GM21360 (cell line): ENCODE results near the gene S100Z.
"Not testable (repeated sequence)": the region's sequence is repeated elsewhere in the genome, so short reads cannot be mapped to it uniquely, and the experiment has no call there.

ENCODE experiments used
- ATAC-seq: cut with Tn5 transposase; IDR thresholded peaks from one replicate; pipeline ENCODE4 v1.9.1; 2021; ENCODE audit warnings: mild to moderate bottlenecking, moderate library complexity; ENCODE audit not compliant: unreplicated experiment

The S100Z gene

DNA sequence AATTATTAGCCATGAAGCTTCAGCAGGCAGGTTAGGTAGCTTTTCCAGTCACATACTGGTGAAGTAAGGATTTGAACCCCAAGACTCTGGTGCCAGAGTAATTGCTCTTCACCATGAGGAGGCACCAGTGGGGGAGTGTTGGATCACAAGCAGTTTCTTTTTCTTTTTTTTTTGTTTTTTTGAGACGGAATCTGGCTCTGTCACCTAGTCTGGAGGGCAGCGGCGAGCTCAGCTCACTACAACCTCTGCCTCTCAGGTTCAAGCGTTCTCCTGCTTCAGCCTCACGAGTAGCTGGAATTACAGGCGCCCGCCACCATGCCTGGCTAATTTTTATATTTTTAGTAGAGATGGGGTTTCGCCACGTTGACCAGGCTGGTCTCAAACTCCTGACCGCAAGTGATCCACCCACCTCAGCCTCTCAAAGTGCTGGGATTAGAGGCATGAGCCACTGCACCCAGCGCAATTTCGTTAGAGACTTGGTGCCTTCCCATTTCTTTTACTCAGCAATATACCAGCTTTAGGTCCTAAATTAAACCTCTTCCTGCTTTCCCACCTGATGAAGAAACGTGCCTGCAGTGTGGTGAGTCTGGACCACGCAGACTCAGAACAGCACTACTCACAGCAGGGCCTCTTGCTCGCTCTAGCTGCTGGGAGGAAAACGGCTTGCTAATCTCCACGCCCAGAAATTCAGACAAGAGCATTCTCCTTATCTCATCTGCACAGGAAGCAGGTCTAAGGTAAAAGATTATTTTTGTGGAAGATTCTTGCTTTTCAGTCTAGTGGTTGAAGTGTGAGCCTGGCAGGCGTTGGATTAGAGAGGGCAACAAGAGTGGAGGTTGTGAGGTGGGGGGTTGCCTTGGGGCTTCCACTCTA is at the start of gene S100Z:
S100Z (plus strand) TSS at position 596 of the 873 bp plus-strand sequence. CDS start 25,346 bp downstream, outside the sequence.
- ATAC-seq, result no peak

DNA sequence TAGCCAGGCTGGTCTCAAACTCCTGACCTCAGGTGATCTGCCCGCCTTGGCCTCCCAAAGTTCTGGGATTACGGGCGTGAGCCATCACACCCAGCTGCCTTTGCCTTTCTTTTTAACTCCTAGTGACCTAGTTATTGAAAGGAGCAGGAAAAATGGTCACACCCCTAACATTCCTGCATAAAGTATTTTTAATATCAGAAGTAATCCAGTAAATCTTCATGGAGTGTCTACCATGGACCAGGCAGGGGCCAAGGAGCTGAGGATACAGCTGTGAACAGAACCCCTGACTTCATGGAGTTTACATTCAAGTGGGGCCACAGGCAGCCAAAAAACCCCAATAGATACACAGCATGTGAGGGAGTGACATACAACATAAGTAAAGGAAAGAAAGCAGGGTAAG is 49.2 kb upstream of the S100Z start:
- no peak for ATAC-seq

DNA sequence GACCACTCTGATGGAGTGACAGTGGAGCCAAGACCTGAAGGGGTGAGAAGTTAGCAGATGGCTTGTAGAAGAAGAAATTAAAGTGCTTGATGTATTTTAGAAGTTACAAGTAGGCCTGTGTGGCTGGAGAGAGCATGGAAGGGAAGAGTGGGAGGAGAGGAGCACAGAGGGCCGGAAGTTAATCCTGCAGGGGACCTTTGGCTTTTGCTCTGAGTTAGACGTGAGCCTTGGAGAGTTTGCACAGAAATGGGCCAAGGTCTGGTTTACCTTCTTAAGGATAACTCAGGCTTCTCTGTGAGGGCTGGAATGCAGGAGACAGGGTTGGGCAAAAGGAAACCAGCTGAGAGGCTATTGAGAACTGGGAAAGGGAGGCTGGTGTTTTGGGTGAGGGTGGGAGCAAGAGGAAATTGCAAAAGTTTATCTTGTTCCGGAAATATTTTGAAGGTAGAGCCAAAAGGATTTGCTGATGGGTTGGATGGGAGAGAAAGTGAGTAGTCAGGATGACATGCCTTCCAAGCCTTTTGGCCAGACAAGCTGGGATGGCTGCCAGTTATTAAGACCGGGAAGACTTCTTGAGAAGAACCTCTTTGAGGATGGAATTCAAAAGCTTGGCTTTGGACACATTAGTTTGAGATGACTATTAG is 48.5 kb upstream of the S100Z start:
- ATAC-seq, result no peak

DNA sequence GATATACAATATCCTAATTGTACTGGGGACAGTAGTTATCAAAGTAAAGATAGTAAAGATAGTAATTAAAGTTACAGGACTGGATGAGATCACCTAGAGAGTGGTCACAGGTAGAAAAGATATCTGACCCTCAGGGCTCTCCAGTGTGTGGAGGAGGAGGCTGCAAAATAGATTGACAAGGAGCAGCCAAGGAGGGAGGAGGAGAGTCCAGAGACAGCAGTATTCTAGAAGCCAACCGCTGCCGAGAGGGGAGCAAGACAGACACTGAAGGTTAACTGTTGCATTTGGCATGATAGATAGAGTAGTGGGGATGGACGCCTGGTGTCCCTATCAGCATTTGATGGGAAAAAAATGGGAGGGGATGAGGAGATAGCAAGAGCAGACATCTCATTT is 48.0 kb upstream of the S100Z start:
- no peak for ATAC-seq

DNA sequence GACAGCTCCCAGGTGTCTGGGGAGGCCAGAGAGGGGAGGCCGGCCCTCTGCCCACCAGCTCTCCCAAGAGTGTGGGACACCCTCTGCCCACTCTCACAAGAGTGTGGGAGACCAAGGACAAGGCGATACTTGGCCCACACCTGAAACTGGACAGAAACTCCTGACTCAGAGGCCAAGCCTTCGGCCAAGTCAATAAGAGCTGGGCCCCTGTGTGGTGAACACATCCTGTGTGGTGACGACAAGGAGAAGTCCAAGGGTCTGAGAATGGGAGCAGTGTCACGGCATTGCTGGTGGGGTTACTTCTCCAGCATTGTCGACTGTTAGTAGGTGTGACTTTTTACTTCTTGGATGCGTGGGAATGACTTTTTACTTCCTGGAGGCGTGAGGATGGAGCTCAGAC is 45.5 kb upstream of the S100Z start:
- no peak for ATAC-seq

DNA sequence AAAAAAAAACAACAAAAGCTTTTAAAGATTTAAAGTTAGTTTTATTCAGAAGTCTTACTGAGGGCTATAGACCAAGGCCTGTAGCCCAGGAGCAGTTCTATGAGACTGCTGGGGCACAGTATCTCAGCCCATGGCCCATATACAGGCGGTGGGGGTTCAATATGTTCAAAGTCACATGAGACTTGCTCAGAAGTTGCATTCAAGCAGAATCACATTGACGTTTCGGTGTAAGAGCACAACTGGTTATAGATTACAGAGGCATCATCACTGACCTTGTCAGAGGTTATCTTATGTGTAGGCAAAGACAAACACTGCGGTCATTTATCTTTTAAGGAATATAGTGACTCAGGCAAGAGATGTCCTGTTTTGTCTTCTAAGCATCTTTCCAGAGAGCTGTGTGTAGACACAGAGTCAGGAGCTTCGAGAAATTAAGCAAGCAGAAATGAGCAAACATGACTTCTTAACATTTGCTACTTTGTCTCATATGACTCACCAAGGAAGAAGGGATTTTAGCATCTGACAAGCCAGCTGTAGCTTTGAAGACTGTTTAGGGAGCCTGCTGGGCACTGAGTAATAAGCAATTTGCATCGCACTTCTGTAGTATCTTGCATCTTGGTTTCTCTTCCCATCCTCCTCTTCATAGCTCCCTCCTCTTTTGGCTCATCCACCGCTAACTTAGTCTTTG is 43.9 kb upstream of the S100Z start:
- ATAC-seq, result no peak

DNA sequence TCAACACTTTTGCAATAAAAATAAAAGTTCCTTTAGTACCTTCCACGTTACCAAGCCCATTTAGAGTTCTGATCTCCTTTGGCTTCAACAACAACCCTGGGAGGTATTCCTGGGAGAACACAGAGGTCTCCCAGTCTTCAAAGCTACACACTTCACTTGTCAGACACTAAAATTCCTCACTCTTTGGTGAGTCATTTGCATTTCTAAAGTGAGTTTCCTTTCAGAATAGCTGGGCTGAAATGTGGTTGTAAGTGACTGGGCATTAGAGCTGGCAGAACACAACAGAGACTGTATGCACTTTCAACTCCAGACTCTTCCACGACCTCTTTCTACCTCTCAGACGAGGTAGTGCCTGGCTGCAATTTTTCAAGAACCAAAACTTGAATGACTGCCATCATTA is 42.5 kb upstream of the S100Z start:
- no peak for ATAC-seq

DNA sequence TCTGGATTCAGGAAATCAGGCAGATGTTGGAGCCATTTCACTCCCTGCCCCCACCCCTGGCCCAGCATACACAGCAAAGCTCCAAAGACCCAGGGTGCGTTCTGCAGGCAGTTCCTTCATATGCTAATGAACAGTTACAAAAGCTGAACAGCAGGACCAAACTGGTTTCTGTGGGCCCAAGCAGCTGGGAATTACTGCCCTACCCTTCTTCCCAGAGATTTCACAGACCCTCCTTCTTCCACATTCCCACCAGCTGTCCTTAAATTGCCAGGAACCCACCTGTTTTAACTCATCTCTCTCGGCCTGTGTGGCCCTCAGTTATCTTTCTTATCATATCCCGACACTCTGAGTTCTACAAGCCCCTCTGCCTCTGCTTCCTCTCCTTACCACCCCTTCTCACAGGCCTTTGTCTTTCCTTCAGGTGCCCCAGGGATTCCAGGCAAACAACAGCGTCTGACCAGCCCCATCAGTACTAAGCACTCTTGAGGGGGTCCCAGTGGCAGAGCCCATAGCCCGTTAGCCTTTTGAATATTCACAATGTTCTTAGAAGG is 41.6 kb upstream of the S100Z start:
- no peak for ATAC-seq

DNA sequence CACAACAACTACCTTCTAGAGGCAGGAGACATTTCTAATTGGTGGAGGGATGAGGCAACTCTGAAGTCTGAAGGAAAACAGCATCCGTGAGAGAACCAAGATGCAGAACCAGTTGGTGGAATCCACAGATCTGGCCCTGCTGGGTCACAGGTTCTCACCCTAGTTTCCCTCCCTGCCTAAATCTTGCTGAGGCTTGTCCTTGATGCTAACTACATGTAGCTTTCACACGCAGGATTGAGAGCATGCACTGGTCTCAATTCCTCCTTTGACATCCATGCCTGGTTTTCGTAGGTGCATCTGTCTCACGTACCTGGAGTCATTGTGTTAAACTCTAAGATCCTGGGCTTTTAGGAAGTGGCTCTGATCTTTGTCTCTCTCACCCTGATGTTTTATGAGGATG is 40.7 kb upstream of the S100Z start:
- no peak for ATAC-seq

DNA sequence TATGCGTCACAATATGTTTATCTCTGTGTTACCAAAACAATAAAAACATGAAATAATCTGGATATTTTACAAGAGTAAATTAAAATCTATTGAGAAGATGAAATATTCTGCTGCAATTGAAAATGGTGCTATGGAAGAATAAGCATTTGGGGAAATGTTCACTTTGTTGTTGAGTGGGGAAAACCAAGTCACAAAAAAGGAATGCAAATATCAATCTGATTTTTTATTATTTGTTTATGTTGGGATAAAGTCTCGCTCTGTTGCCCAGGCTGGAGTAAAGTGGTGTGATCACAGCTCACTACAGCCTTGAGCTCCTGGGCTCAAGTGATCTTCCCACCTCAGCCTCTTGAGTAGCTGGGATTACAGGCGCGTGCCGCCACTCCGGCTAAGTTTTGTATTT is 39.6 kb upstream of the S100Z start:
- ATAC-seq, result no peak

DNA sequence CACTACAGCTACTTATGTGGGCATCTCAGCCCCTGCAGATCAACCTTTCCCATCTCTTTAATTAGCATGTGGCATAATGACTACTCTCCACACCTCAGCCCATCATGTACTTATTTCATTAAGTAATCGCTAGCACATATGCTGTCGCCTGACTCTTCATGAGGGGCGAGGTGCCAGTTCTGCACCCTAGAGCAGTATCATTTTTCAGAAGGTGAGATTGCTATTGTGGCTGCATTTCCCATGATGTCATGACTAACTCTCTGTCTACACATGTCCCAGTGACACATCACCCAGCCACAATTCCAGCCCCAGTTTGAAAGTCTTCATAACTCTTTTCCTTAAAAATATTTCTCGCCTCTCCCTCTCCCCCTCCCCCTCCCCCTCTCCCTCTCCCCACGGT is 38.6 kb upstream of the S100Z start:
- ATAC-seq, result no peak

DNA sequence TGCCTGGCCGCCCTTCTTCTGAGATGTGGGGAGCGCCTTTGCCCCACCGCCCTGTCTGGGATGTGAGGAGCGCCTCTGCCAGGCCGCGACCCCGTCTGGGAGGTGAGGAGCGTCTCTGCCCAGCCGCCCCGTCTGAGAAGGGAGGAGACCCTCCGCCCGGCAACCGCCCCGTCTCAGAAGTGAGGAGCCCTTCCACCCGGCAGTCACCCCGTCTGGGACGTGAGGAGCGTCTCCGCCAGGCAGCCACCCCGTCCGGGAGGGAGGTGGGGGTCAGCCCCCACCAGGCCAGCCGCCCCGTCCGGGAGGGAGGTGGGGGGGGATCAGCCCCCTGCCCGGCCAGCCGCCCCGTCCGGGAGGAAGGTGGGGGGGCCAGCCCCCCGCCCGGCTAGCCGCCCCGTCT is 37.6 kb upstream of the S100Z start:
- not testable (repeated sequence) for ATAC-seq

DNA sequence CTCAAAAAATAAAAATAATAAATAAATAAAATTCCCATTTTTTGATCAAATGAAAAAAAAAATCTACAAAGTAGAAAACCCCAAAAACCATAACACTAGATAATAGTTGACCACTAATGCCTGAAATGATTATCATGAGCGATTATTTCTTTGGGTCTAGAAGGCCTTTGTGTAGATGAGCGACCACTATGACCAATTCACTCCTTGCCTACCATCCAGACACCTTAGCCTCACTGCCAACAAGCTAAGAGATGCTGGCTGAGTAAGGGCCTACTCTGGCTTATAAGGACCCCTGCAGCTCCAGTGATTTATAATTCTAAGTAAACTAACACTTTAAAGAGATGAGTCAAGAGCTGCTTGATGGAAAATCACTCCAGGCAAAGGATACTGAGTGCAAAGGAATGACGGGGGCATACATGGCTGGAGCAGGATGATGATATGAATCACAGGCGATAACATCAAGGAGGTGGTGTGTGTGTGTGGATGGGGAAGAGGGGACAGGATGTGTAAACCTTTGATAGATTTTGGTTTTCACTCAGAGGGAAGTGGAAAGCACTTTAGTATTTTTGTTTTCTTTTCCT is 35.7 kb upstream of the S100Z start:
- ATAC-seq, result no peak

DNA sequence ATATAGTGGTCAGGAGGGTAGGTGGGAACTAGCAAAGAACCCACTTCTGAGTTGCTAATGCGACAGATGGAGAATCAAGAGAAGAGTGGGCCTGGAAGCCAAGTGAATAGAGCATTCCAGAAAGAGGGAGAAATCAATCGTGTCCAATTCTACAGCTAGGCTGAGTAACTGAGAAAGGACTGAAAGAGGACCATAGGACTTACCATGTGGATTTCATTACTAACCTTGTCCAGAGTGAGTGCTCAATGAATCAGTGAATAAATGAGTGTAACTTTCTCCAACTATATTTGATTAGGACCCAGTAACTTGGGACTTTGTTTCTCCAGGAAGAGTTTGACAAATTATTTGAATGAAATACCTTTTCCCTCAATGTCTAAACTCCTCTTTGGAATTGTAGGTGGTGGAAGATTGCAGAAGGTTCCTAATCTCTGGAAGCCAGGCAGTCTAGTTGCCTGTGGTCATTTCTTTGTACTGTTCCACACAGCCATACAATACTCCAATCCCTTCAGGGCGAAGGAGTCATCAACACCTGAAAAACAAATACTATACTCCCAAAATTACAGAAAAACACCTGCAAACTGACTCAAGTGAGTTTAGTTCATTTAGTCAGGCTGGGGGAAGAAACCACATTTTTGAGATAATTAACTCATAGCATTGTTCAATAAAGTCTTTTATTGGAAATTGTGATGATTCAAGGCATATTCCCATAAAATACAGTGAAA is 33.5 kb upstream of the S100Z start:
- ATAC-seq, result no peak

DNA sequence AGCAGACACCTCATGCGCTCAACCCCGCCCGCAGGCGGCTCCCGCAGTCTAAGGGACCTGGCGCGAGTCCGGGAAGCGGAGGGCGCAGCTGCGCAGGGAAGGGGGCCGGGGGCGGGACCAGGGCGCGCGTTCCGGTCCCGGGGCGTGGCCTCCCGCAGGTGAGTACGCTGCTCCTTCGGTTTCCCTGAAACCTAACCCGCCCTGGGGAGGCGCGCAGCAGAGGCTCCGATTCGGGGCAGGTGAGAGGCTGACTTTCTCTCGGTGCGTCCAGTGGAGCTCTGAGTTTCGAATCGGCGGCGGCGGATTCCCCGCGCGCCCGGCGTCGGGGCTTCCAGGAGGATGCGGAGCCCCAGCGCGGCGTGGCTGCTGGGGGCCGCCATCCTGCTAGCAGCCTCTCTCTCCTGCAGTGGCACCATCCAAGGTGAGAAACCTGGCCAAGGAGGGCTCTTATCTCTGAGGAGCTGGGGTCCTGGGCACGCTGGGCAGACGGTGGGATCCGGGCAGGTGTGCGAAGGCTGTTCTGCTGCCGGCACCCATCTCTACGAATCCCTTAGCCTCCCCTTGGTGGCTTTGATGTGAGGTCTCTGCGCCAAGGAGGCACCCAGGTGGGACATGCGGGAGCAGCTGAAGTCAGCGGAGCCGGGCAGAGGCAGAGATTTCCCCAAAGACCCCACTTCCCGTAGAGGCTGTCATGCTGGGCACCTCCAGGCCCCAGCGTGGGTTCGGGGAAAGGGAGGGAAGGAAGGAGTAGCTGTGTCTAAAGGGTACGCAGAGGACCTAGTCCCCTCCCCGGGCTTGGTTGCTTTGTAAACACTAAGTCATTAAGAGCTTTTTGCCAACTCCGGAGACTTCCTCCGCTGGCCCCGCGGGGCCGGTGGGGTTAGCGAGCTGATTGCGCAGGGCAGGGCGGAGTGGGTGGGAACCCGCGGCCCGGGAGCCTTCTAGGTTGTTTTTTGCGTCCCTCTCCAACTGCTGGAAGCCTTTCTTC is 30.7 kb upstream of the S100Z start, which contains the start of gene F2RL1:
F2RL1 (plus strand) TSS at position 187 of the 988 bp plus-strand sequence; CDS start at position 340, 153 bp downstream.
- no peak for ATAC-seq

DNA sequence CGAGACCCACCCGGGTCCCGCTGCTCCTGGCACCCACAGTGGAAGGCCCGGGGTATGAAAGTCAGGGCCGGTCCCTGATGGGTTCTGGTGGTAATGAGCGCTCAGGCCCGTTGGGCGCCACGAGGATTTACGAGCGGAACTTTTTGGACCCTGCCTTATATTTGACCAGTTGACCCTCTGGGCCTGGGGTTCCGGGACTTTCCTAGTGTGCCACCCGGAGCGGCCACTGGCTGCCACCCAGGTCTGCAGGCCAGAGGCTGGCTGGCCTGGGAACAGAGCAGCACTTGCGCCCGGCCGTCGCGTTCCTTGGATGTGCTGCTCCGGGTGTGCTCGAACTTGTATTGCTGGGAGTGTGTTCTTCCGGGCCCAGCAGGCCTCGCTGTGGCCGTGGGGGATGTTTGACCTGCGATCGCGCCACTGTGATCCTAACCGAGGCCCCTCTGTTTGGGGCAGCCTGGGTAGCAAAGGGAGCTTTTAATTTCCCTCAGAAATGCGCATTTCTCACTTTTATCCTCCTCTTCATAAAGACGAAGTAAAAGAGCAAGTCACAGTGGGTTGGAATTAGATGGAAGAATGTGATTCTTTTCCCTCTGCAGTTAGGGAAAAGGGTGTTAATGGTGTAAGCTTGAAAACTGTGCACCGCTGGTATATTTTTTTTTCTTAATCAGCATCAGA is 29.8 kb upstream of the S100Z start:
- no peak for ATAC-seq

DNA sequence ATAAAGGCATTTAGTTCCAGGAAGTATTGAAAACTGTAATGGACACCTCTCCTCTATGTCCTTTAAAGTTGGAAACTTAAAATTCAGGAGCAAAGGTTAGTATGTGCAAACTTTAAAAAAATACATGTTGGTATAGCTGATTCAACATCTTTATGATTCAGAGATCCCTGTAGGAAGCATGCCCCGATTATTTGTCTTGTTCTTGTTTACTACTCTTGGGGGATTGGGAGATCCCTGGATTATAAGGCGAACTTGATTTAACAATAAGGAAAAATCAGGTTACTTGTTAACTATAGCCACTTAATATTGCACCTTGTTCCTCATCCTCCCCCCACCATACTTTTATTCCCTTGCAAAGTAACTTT is 29.3 kb upstream of the S100Z start:
- no peak for ATAC-seq

DNA sequence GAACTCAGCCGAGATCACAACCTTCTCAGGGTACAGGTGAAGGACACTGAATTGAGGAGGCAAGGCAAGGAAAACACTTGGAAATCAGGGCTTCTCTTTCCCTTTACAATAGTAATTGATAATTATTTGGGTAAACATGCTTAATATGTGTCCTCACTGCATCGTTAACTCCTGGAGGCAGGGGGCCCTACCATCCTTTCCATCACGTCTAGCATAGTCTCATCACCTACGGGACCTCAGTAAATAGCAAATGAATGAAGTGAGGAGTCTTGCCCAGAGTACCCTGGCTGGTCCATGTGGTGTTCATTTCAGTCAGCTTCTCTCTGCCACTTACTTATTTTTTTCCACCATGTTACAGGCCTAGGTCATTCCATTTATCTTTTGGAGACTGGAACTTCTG is 28.7 kb upstream of the S100Z start:
- no peak for ATAC-seq
